CD14-positive monocyte (primary cell): ENCODE results near the gene MSGN1. TPM values are rescaled to one million over a fixed set of nuclear protein-coding genes. Genes with fewer than 3 reads are reported as not detected.

ENCODE experiments used
- DNase-seq, 3 donors: peaks; one replicate each; pipeline ENCODE4 v3.0.0-alpha.2; 2011 to 2022
- H2AFZ ChIP-seq: 2 replicates; pipeline ENCODE4 v1.6.0; 2012; ENCODE audit warnings: mild to moderate bottlenecking, low read depth, low read length, inconsistent platforms; ENCODE audit not compliant: insufficient read depth, poor library complexity, severe bottlenecking
- H3K27ac ChIP-seq, 2 donors: 1 replicate in 1 of 2; 2 replicates in 1 of 2; pipeline ENCODE4 v1.5.1; 2012 to 2013; ENCODE audit warnings: low read length in 2 of 2, control low read depth in 1 of 2, inconsistent platforms in 1 of 2, low read depth in 1 of 2, mild to moderate bottlenecking in 1 of 2
- H3K27me3 ChIP-seq, 2 donors: one replicate each; pipeline versions ENCODE4 v1.6.0 to v1.6.1; 2011 to 2013; ENCODE audit warnings: low read length in 2 of 2; ENCODE audit not compliant: control insufficient read depth in 2 of 2, insufficient read depth in 2 of 2
- H3K36me3 ChIP-seq, 2 donors: replicated peaks in 1 of 2; 1 replicate in 1 of 2; 2 replicates in 1 of 2; pipeline versions ENCODE4 v1.5.1 to v1.6.1; 2012 to 2013; ENCODE audit warnings: low read length in 2 of 2, control low read depth in 1 of 2, inconsistent platforms in 1 of 2, mild to moderate bottlenecking in 1 of 2; ENCODE audit not compliant: insufficient read depth in 2 of 2, control insufficient read depth in 1 of 2
- H3K4me1 ChIP-seq, 2 donors: 1 replicate in 1 of 2; 2 replicates in 1 of 2; pipeline versions ENCODE4 v1.5.1 to v1.6.1; 2012 to 2013; ENCODE audit warnings: low read length in 2 of 2, control low read depth in 1 of 2, inconsistent platforms in 1 of 2, mild to moderate bottlenecking in 1 of 2, moderate library complexity in 1 of 2; ENCODE audit not compliant: insufficient read depth in 2 of 2, control insufficient read depth in 1 of 2
- H3K4me2 ChIP-seq: replicated peaks from 2 replicates; pipeline ENCODE3; 2012; ENCODE audit warnings: low read length, moderate library complexity, mild to moderate bottlenecking; ENCODE audit not compliant: poor library complexity, severe bottlenecking; ENCODE audit errors: extremely low read depth
- H3K4me3 ChIP-seq, 3 experiments: fragments of 200-600 bp in 1 of 3; sonication (generic) in 1 of 3; replicated peaks in 1 of 3; 1 replicate in 2 of 3; 2 replicates in 1 of 3; pipeline ENCODE4 v1.5.1; 2011 to 2013; ENCODE audit warnings: low read length in 3 of 3, mild to moderate bottlenecking in 3 of 3, control low read depth in 2 of 3, low read depth in 2 of 3, inconsistent platforms in 1 of 3, moderate library complexity in 1 of 3
- H3K79me2 ChIP-seq: 2 replicates; pipeline ENCODE4 v1.6.0; 2012; ENCODE audit warnings: mild to moderate bottlenecking, control low read depth, inconsistent platforms, low read length, moderate library complexity; ENCODE audit not compliant: insufficient read depth
- H3K9ac ChIP-seq: 2 replicates; pipeline ENCODE4 v1.6.0; 2017; ENCODE audit warnings: low read length, mild to moderate bottlenecking; ENCODE audit not compliant: insufficient read depth, poor library complexity, severe bottlenecking
- H3K9me3 ChIP-seq, 2 donors: replicated peaks in 1 of 2; 1 replicate in 1 of 2; 2 replicates in 1 of 2; pipeline versions ENCODE4 v1.5.1 to v1.6.1; 2012 to 2013; ENCODE audit warnings: low read length in 2 of 2, control low read depth in 1 of 2; ENCODE audit not compliant: control insufficient read depth in 1 of 2, insufficient read depth in 1 of 2
- H4K20me1 ChIP-seq: 2 replicates; pipeline ENCODE4 v1.6.0; 2012; ENCODE audit warnings: mild to moderate bottlenecking, low read length, control low read depth, moderate library complexity; ENCODE audit not compliant: insufficient read depth
- H3K27ac Mint-ChIP-seq, 7 donors: one replicate each; pipeline ENCODE4 v1.8.0; 2020; ENCODE audit warnings: mild to moderate bottlenecking in 7 of 7, mixed read lengths in 7 of 7, moderate library complexity in 6 of 7, inconsistent platforms in 2 of 7
- H3K27me3 Mint-ChIP-seq, 3 donors: one replicate each; pipeline ENCODE4 v1.8.0; 2021 to 2022; ENCODE audit warnings: low read depth in 3 of 3, mild to moderate bottlenecking in 3 of 3, mixed read lengths in 3 of 3, moderate library complexity in 3 of 3, inconsistent platforms in 1 of 3
- H3K36me3 Mint-ChIP-seq, 2 donors: one replicate each; pipeline ENCODE4 v1.8.0; 2020; ENCODE audit warnings: mixed read lengths in 2 of 2, inconsistent platforms in 1 of 2, mild to moderate bottlenecking in 1 of 2
- H3K4me1 Mint-ChIP-seq: one replicate; pipeline ENCODE4 v1.8.0; 2020; ENCODE audit warnings: mild to moderate bottlenecking, mixed read lengths
- H3K4me3 Mint-ChIP-seq, 2 donors: one replicate each; pipeline ENCODE4 v1.8.0; 2020; ENCODE audit warnings: mild to moderate bottlenecking in 2 of 2, mixed read lengths in 2 of 2, moderate library complexity in 1 of 2
- H3K9me3 Mint-ChIP-seq, 7 donors: one replicate each; pipeline ENCODE4 v1.8.0; 2020 to 2022; ENCODE audit warnings: mixed read lengths in 7 of 7, mild to moderate bottlenecking in 6 of 7, moderate library complexity in 6 of 7, inconsistent platforms in 2 of 7
- WGBS: methylation state at CpG from one replicate; pipeline ENCODE4 v1.1.5; 2013; ENCODE audit warnings: missing lambda C conversion rate; ENCODE audit not compliant: insufficient coverage; 5-methylcytosine and 5-hydroxymethylcytosine counted together
- intact Hi-C, 2 donors: fragments of 100-400 bp; cut with micrococcal nuclease; formaldehyde crosslinking; loops; one replicate each; pipeline versions ENCODE4 v1.15.0 to v1.15.1; 2023
- polyA plus RNA-seq, 3 donors: library from polyadenylated mRNA; depleted of rRNA in 1 of 3; unstranded in 2 of 3; stranded (reverse) in 1 of 3; fragments of 300-500 nt in 2 of 3; fragments of >200 nt in 1 of 3; fragmentation: Illumina TruSeq in 2 of 3; gene quantifications; 1 replicate in 2 of 3; 2 replicates in 1 of 3; pipeline ENCODE4 v1.2.3, GENCODE V29; 2012 to 2021
- TF ChIP-seq, protein P1 (sequence below): fragments of 200-600 bp; IDR thresholded peaks from one replicate; pipeline ENCODE4 v1.8.0; 2022; ENCODE audit warnings: antibody characterized with exemption, mild to moderate bottlenecking

Gene MSGN1
- polyA plus RNA-seq, 3 donors, result not detected

DNA sequence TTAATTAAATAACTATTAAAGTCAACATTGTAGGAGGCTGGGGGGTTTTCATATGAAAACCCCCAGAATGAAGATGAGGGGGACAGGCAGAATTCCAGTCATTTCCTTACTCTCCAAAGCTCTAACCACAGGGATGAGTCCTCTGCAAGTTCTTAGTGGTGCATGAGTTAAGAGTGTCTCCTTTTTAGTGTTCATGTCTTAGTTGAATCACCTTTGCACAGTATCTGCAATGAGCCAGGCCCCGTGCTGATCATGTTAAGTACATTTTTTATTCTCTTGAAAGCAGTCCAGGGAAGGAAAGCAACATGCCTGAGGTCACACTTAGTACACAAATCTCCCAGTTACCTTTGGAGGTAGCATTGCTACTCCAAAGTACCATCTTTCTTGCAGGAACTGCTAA lies 25.7 kb upstream of the MSGN1 start:
- H3K9me3 Mint-ChIP-seq, result peaks cover 0 to 4% (median 0%) of the 10 kb centered on the region in 7 donors
- H3K27ac Mint-ChIP-seq, result no peak overlapping the region
- no peaks in the 10 kb centered on the region for H3K79me2 ChIP-seq
- no peak overlapping the region for H2AFZ ChIP-seq
- no peak overlapping the region for H3K27ac ChIP-seq
- H3K9ac ChIP-seq, result no peak overlapping the region
- TF ChIP-seq, protein P1, sequence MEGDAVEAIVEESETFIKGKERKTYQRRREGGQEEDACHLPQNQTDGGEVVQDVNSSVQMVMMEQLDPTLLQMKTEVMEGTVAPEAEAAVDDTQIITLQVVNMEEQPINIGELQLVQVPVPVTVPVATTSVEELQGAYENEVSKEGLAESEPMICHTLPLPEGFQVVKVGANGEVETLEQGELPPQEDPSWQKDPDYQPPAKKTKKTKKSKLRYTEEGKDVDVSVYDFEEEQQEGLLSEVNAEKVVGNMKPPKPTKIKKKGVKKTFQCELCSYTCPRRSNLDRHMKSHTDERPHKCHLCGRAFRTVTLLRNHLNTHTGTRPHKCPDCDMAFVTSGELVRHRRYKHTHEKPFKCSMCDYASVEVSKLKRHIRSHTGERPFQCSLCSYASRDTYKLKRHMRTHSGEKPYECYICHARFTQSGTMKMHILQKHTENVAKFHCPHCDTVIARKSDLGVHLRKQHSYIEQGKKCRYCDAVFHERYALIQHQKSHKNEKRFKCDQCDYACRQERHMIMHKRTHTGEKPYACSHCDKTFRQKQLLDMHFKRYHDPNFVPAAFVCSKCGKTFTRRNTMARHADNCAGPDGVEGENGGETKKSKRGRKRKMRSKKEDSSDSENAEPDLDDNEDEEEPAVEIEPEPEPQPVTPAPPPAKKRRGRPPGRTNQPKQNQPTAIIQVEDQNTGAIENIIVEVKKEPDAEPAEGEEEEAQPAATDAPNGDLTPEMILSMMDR, result no peak
- H4K20me1 ChIP-seq, result no peaks in the 10 kb centered on the region
- no peaks in the 10 kb centered on the region for H3K36me3 Mint-ChIP-seq
- H3K4me3 ChIP-seq, result no peak overlapping the region
- no peaks in the 10 kb centered on the region for H3K4me1 ChIP-seq
- H3K4me2 ChIP-seq, result no peak overlapping the region
- DNase-seq, result no peak
- no peaks in the 10 kb centered on the region for H3K9me3 ChIP-seq
- peaks cover 5% of the 10 kb centered on the region for H3K4me1 Mint-ChIP-seq
- no peaks in the 10 kb centered on the region for H3K36me3 ChIP-seq
- no peak overlapping the region for H3K4me3 Mint-ChIP-seq
- intact Hi-C loops, result no loop called here
- 60% methylated on average over 1 of the region's 1 CpG for WGBS
- H3K27me3 ChIP-seq, result peaks cover 0 to 2% of the 10 kb centered on the region in 2 donors
- H3K27me3 Mint-ChIP-seq, result peaks cover 8 to 11% (median 11%) of the 10 kb centered on the region in 3 donors

DNA sequence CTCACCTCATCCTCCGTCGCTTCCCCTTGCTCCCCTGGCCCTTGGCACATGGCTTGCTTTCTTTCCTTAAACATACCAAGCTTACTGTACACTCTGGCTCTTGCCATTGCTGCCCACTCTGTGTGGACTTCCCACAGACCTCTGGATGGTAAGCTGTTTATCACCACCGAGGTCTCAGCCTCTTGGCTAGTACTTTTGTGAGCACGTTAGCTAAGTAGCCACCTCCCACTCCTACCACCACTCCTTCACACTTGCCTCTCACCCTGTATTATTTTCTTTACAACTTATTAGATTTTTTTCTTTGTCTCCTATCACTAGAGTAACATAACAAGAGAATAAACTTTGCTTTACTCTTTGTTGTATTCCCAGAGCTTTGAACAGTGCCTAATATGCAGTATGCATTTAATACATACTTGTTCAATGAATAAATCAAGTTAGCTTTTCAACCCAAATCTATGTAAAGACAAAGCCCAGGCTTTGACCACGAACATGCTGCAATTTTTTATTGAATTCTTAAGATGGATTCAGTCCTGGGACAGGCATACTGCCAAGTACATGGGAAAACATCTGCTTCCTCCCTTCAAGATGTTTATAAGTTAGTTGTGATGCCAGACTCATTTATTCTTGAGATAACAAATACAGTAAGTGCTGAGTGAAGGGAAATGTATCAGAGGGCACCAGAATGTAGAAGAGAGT lies 25.0 kb upstream of the MSGN1 start:
- DNase-seq, result no peak
- H2AFZ ChIP-seq, result no peak overlapping the region
- no peaks in the 10 kb centered on the region for H3K36me3 ChIP-seq
- Mint-ChIP-seq H3K4me3 (no peak overlapping the region), H3K36me3 (no peaks in the 10 kb centered on the region), H3K27ac (no peak overlapping the region), H3K4me1 (peaks cover 5% of the 10 kb centered on the region), H3K27me3 (peaks cover 8 to 11% (median 11%) of the 10 kb centered on the region in 3 donors), H3K9me3 (peaks cover 0 to 4% (median 0%) of the 10 kb centered on the region in 7 donors)
- 0% methylated on average over 1 of the region's 5 CpGs for WGBS
- no peaks in the 10 kb centered on the region for H4K20me1 ChIP-seq
- H3K27me3 ChIP-seq, result peaks cover 0 to 2% of the 10 kb centered on the region in 2 donors
- H3K27ac ChIP-seq, result no peak overlapping the region
- H3K4me3 ChIP-seq, result no peak overlapping the region
- no peak overlapping the region for H3K9ac ChIP-seq
- intact Hi-C loops, result no loop called here
- H3K4me2 ChIP-seq, result no peak overlapping the region
- no peaks in the 10 kb centered on the region for H3K79me2 ChIP-seq
- no peaks in the 10 kb centered on the region for H3K9me3 ChIP-seq
- TF ChIP-seq, protein P1, result no peak
- no peaks in the 10 kb centered on the region for H3K4me1 ChIP-seq
